Heart right ventricle (tissue), 16 donors: ENCODE data around the gene KIAA0825. TPM values are rescaled to one million over a fixed set of nuclear protein-coding genes. Genes with fewer than 3 reads are reported as not detected.
A peak's percentile ranks its signal among the peaks of the same experiment; 100 is the strongest.

Source experiments
- ATAC-seq, 8 donors: fragments of 200-7000 bp; cut with Tn5 transposase; one replicate each; pipeline ENCODE4 v1.9.1; 2020; ENCODE audit warnings: mild to moderate bottlenecking in 8 of 8, moderate library complexity in 8 of 8, moderate number of reproducible peaks in 1 of 8
- DNase-seq, 2 donors: peaks; one replicate each; pipeline ENCODE4 v3.0.0-alpha.2; 2020
- H3K27ac ChIP-seq, 10 donors: fragments of 200-600 bp; sonication (generic) in 2 of 10; one replicate each; pipeline versions ENCODE4 v1.5.0 to v1.8.0; 2020 to 2022; ENCODE audit warnings: mild to moderate bottlenecking in 3 of 10
- H3K27me3 ChIP-seq, 7 donors: fragments of 200-600 bp; one replicate each; pipeline ENCODE4 v1.8.0; 2021 to 2022; ENCODE audit warnings: mild to moderate bottlenecking in 2 of 7
- H3K36me3 ChIP-seq, 9 donors: fragments of 200-600 bp; sonication (generic) in 1 of 9; one replicate each; pipeline versions ENCODE4 v1.5.0 to v1.8.0; 2020 to 2022; ENCODE audit warnings: mild to moderate bottlenecking in 2 of 9
- H3K4me1 ChIP-seq, 9 donors: fragments of 200-600 bp; sonication (generic) in 1 of 9; one replicate each; pipeline versions ENCODE4 v1.5.0 to v1.8.0; 2020 to 2022; ENCODE audit warnings: mild to moderate bottlenecking in 4 of 9
- H3K4me3 ChIP-seq, 10 donors: fragments of 200-600 bp; sonication (generic) in 2 of 10; one replicate each; pipeline versions ENCODE4 v1.5.0 to v1.8.0; 2020 to 2022; ENCODE audit warnings: mild to moderate bottlenecking in 7 of 10, moderate library complexity in 2 of 10
- H3K9me3 ChIP-seq, 11 donors: fragments of 200-600 bp in 10 of 11; sonication (generic) in 2 of 11; one replicate each; pipeline versions ENCODE4 v1.5.0 to v1.8.0; 2013 to 2022; ENCODE audit warnings: mild to moderate bottlenecking in 2 of 11, control low read depth in 1 of 11, moderate library complexity in 1 of 11
- CTCF ChIP-seq, 9 donors: fragments of 200-600 bp; sonication (generic) in 2 of 9; IDR thresholded peaks; one replicate each; pipeline versions ENCODE4 v1.5.0 to v1.8.0; 2021 to 2022; ENCODE audit warnings: antibody characterized with exemption in 9 of 9, mild to moderate bottlenecking in 5 of 9, moderate library complexity in 1 of 9
- WGBS, 2 donors: extraction: QIAGEN DNeasy Blood & Tissue Kit; methylation state at CpG; one replicate each; pipeline ENCODE4 v1.1.7; 2013; ENCODE audit warnings: inconsistent platforms in 1 of 2; 5-methylcytosine and 5-hydroxymethylcytosine counted together
- intact Hi-C, 10 donors: fragments of 100-400 bp; cut with DNase I; formaldehyde crosslinking; loops; one replicate each; pipeline versions ENCODE4 v1.11.1 to v1.14.2; 2022
- polyA plus RNA-seq, 2 donors: library from polyadenylated mRNA; stranded (reverse); fragments of 200-250 nt; gene quantifications; one replicate each; pipeline ENCODE4 v1.2.3, GENCODE V29; 2013
- total RNA-seq, 10 donors: library from RNA; stranded (reverse); fragmentation: NEBNext Ultra II Directional in 3 of 10; extraction: Animal tissue kit (Norgen Biotek cat#: 25700) in 3 of 10; gene quantifications; one replicate each; pipeline versions ENCODE4 v1.2.1 to v1.2.4, GENCODE V29; 2021 to 2023
- donor health status: Arrhythmogenic right ventricular cardiomyopathy.
- donor health status: ischemic (EF 13 %, LVEDD 7.1; RV severe dilation, severe dysfunction).
- donor health status: healthy with polysubstance abuse.
- donor health status: DM: no; HTN: yes; CAD: no.
- donor health status: DM: no; HTN: no; CAD: no.
- donor health status: ischemic (EF 25% LVEDD 6.9; RV normal size, moderate dysfunction).
- donor health status: ischemic (EF 25% LVEDD 5.7; RV mildly dilated, moderate dysfunction).
- donor health status: healthy.
- donor health status: DM: yes; HTN: yes; CAD: no.
- donor health status: Ischemic cardiomyopathy.
- donor health status: ischemic (EF 35%, LVEDD 5.7; RV mildly dilated, moderate dysfunction).
- donor health status: nonischemic (EF 11% LVEDD 7.7; RV severe dilation, severe dysfunction).
- donor health status: DM: yes; HTN: yes; CAD: no.
- donor health status: PGD.
- donor health status: ischemic (EF 29% LVEDD 5.4; RV normal size, mild dysfunction).
- donor health status: nonischemic (EF 23%, LVEDD 6.1; RV moderate dilation, normal function).

KIAA0825 gene
- total and polyA plus RNA-seq, 12 donors: 0.36 to 3.5 (median 2.4) TPM

GRCh38 chr5:94618029-94618492 lies 343 bp downstream of the KIAA0825 start:
- ATAC-seq (peak; percentile 56 to 86 (median 70)), DNase-seq (peak; percentile 45 to 50)
- intact Hi-C loops: no loop called here
- H3K4me1 ChIP-seq: peaks cover 0 to 44% (median 24%) of the 10 kb centered on the region in 9 donors
- no peaks in the 10 kb centered on the region for H3K36me3 ChIP-seq
- peak in 1 of 9 donors; percentile 11 for TF ChIP-seq CTCF (IDR thresholded peaks at IDR 0.05)
- H3K4me3 ChIP-seq: peak overlapping the region; percentile 64 to 94 (median 86)
- H3K9me3 ChIP-seq: no peaks in the 10 kb centered on the region
- H3K27me3 ChIP-seq: no peaks in the 10 kb centered on the region
- 0% methylated on average over 23 of the region's 23 CpGs for WGBS, 2 donors
- H3K27ac ChIP-seq: peak overlapping the region; percentile 24 to 85 (median 78)

- intact Hi-C loops: no loop called here
- 97 to 98% methylated on average over 3 of the region's 3 CpGs for WGBS, 2 donors
Measured at GRCh38 chr5:94615862-94616261, 2.5 kb downstream of the KIAA0825 start.

GRCh38 chr5:94614156-94614805 lies 4.1 kb downstream of the KIAA0825 start:
- intact Hi-C loops: no loop called here
- no peak for TF ChIP-seq CTCF (IDR thresholded peaks at IDR 0.05)
- H3K9me3 ChIP-seq: no peaks in the 10 kb centered on the region
- DNase-seq: no peak
- peaks cover 0 to 20% (median 15%) of the 10 kb centered on the region in 9 donors for H3K4me1 ChIP-seq
- no peaks in the 10 kb centered on the region for H3K27me3 ChIP-seq
- no peak overlapping the region for H3K27ac ChIP-seq
- WGBS, 2 donors: 90 to 95% methylated on average over 2 of the region's 2 CpGs
- no peak for ATAC-seq
- no peak overlapping the region for H3K4me3 ChIP-seq
- H3K36me3 ChIP-seq: no peaks in the 10 kb centered on the region

More at GRCh38 chr5:94615862-94616261, 2.5 kb downstream of the KIAA0825 start:
- DNase-seq: no peak
- H3K4me1 ChIP-seq: peaks cover 0 to 28% (median 24%) of the 10 kb centered on the region in 9 donors
- no peak overlapping the region for H3K27ac ChIP-seq
- no peak for ATAC-seq
- no peak overlapping the region for H3K4me3 ChIP-seq
- no peaks in the 10 kb centered on the region for H3K27me3 ChIP-seq
- TF ChIP-seq CTCF (IDR thresholded peaks at IDR 0.05): no peak
- no peaks in the 10 kb centered on the region for H3K36me3 ChIP-seq
- no peaks in the 10 kb centered on the region for H3K9me3 ChIP-seq

- Histone ChIP-seq H3K27me3 (no peaks in the 10 kb centered on the region), H3K27ac (no peak overlapping the region), H3K9me3 (no peaks in the 10 kb centered on the region), H3K36me3 (no peaks in the 10 kb centered on the region), H3K4me3 (no peak overlapping the region), H3K4me1 (peaks cover 0 to 15% (median 10%) of the 10 kb centered on the region in 9 donors)
- DNase-seq: no peak
- ATAC-seq: no peak
- 44 to 62% methylated on average over 2 of the region's 2 CpGs for WGBS, 2 donors
- intact Hi-C loops: no loop called here
- TF ChIP-seq CTCF (IDR thresholded peaks at IDR 0.05): peak in 2 of 9 donors; percentile 14 to 28
Measured at GRCh38 chr5:94613583-94613982, 4.8 kb downstream of the KIAA0825 start.
